Renal cortex interstitium (tissue), 11 donors: Measurements from ENCODE around the gene NACC2. TPM values are rescaled to one million over a fixed set of nuclear protein-coding genes. Genes with fewer than 3 reads are reported as not detected.

Experiments
- DNase-seq, 11 donors: peaks; one replicate each; pipeline ENCODE4 v3.0.0-alpha.2; 2013; ENCODE audit warnings: low read depth in 9 of 11, low spot score in 4 of 11; ENCODE audit errors: extremely low read depth in 1 of 11
- polyA plus RNA-seq, 3 donors: library from polyadenylated mRNA; unstranded; fragments of 120-200 nt; gene quantifications; one replicate each; pipeline ENCODE4 v1.2.1, GENCODE V29; 2013; ENCODE audit not compliant: insufficient read length in 3 of 3

Gene NACC2
- polyA plus RNA-seq, 3 donors, result 7.0 to 9.6 (median 9.4) TPM

DNA sequence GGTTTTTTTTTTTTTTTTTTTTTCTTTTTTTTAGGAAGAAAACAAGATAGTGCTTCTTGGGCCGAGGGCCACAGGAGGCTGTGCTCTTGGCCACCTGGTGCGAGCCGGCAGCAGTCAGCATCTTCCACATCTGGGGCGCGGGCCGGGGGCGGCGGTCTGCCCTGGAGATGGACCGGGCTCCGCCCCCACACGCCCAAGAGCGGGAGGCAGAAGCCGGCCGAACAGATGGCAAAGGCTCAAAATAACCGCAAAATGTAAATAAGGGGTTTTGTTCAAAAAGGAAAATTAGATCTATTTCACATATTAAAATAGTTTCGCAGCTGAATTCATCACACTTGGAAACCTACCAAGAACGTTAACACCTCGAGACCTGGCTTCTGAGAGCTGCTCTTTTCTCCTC lies 82.4 kb downstream of the NACC2 start:
- no peak for DNase-seq

DNA sequence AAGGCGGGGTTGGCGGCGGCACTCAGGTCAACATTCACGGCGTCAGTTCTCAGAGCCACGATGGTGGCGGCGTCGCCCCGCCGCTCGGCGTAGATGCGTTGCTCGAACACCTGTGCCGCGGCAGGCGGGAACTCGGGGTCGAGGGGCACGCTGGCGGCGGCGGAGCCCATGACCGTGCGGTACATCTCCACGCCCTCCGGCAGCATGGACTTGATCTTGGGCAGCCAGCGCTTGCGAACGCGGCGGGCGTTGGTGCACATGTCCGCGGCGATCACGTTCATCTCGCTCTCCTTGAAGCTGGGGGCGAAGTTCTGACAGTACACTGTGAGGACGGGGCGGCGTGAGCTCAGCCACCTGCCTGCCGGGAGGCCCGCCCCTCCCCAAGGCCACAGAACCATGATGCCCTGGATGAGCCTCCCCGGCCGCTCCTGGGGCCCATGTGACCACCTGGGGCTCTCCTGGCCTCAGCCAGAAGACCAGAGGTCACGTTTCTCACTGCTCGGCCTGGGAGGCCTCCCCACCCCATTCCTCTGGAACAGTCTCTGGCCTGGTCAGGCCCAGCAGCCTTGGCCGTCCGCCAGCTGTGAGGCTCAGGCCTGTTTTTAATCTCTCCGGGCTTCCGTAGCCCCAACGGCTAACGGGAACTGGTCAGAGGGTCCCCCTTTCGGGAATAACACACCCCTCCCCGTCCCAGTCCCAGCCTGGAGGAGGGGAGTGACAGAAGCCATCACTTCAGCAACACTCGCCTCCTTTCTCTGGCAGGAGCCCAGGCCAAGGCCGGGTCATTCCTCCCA lies 83.2 kb downstream of the NACC2 start:
- DNase-seq, result peak in 9 of 11 donors; percentile 43 to 70 (median 59)

DNA sequence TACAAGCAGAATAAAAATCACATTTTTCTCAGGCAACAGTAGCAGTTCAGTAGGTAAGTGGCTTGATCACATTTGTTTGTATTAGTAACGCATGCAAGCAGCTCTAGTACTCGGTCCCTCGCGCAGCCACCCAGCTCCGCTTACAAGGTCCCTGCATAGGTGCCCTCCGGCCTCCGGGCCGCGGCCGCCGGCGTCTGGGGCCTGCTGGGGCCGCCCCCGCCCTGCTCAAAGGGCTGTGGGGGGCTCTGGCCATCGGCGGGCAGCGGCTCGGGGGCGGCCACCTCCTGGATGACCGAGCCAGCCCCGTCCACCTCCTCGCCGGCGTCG lies 83.8 kb downstream of the NACC2 start:
- DNase-seq, result no peak

DNA sequence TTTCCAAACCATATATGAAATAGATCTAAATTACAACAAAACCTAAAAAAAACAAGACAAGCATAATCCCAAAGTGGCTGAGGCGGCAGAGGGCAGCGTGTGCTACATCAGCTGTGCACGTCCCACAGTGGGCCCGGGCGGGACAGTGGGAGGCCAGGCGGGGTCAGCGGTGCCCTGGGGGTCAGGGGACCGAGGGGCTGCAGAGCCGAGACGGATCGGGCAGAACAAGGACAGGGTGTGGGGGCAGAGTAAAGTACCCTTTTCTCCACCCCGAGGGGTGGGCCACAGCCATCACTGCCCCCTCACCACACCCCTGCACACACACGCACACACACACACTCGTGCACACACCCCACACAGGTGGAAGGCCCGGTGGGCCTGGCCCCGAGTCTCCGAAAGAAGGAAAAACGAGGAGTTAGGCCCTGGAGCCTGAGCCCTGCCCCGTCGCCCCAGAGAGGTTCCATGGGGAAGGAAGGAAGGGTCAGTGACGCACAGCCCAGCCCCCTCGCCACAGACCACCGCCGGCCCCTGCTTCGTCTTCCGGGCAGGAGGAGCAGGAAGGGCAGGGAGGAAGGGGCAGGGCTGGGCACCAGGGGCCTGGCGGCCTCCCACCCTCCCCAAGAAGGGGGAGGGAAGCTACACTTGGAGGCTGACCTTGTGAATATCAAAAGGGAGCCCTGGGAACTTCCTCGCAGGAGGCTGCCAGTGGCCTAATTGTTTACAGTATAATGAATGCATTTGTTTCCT lies 84.3 kb downstream of the NACC2 start:
- no peak for DNase-seq

DNA sequence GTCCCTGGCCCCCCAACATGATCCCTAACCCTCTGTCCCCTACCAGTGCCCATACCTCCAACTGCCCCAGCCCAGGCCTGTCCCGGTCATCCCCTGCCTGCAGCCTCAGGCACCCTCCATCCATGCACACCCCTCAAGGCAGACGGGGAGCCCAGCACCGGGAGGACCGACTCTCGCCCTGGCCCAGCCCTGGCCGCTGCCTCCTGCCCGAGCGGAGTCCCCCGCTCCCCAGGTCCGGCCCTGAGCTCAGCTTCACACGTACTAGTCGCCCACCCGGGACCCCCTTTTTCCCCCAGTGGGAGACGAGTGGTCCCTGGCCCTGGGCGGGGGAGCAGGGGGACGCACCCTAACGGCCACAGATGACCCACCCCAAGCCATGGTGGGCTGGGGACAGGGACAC lies 84.9 kb downstream of the NACC2 start:
- DNase-seq, result no peak

DNA sequence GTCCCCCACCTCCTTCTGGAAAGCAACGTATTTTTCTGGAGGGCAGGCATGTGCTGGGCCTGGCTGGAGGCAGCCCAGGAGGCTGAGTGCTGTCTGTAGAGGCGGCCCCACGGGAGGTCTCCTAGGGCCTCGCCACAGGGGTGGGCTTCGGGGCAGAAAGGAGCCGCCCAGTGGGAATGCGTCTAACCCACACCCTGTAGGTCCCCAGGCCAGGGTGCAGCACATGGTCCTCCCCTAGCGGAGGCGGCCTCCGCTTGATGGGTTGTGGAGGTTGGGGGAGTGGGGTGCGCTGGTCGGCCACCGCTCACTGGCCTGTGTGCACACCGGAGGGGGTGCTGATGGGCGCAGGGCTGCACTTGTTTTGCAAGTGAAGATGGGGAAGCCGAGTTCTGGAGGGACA lies 85.6 kb downstream of the NACC2 start:
- DNase-seq, result no peak

DNA sequence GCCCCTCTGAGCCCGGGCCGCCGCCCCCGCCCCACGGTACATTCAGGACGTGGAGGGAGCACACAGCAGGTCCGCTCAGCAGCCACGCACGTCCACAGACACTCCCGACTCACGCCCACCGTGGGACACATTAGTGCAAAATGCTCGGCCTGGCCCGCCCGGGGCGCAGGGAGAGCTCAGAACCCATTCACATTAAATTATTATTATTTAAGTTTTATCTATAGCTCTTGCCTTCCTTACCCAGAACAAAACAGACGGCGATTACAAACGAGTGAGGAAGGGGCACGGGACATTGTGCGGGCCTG lies 86.4 kb downstream of the NACC2 start:
- no peak for DNase-seq

DNA sequence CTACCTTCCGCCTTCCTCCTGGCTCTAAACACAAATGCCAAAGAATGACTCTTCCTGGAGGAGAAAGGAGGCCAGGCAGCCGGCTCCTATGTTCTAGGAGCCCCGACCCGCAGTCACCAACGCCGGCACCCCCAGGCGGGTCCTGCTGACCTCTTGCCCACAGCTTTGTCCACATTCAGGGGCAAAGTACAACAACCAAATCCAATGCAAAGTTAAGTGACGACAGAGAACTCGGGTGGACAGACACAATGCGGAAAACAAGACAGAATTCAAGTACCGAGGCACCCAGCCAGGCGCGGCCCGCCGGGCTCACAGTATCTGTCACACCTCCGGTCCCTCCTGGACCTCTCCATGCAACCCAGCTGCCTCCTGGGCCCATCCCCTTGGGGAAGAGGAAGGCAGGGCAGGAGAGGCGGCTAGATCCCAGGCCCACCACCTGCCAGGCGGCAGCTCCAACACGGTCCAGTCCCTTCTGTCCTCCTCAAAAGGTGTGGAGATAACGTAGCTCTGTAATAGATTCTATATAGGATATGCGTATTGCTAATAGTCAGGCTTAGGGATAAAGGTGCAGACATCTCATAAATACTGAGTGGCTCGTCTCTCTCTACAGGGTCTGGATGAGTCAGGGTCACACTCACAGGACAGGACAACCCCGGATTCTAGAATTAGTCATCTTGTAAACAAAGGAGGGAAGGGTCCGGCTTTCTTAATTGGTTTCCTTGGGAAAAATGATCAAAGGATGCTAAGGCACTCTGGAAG lies 87.0 kb downstream of the NACC2 start:
- no peak for DNase-seq

DNA sequence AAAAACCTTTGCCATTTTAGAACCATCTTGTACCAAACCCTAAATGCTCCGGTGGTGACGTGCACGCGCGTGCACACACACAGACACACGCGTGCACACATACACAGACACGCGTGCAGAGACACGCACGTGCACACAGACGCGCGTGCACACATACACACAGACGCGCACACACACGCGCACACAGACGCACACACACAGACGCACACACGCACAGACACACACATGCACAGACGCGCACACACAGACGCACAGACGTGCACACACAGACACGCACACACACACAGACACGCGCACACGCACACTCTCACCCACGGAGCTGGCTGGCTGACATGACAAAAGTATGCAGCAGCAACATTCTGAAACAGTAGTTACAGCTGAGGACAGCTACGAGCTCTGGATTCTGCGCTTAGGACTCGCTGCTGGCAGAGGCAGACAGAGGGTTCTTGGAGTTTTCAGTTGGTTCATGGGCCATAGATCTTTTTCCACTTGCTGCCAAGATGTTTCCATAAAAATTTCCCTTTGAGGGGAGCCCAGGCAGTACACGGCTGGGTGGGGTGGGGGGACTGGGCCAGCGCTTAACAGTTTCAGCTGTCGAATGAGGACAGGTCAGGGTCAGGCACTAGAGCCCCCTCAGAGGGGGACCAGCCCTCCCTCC lies 87.7 kb downstream of the NACC2 start:
- DNase-seq, result no peak

DNA sequence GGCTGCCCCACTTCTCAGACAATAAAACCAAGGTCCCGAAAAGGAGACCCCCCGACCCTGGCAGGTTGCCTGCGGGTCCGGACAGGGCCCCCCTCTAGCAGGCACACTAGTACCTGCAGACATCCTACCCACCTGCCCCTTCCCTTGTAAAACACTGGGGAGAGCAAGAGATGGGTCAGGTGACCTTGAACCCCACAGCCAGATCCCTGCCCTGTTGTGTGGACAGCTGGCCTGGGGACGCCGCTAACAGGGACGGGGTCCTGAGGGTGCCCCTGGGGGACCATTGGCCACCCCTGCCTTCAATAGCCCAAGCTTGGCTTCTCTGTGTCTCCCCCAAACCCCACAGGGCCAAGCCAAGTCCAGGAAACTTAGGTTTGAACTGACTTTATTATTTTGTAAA lies 88.9 kb downstream of the NACC2 start:
- DNase-seq, result no peak

DNA sequence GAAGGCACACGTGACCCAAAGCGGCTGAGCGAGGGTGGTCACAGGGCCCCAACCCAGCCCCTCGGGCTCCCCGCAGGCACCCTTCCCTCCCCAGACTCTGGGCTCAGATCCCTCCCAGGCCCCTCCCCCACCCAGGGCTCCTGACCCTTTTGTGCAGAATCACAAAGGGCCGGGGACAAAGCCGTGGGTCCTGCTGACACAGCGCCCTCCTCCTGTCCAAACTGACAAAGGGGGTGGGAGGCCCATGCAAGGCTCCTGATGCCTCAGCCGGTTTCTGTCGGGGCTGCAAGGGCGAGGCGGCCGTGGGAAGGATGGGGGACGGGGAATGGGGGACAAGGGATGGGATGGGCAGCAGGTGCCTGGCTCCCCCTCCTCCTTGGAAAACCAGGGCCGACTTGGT lies 90.4 kb downstream of the NACC2 start:
- no peak for DNase-seq

DNA sequence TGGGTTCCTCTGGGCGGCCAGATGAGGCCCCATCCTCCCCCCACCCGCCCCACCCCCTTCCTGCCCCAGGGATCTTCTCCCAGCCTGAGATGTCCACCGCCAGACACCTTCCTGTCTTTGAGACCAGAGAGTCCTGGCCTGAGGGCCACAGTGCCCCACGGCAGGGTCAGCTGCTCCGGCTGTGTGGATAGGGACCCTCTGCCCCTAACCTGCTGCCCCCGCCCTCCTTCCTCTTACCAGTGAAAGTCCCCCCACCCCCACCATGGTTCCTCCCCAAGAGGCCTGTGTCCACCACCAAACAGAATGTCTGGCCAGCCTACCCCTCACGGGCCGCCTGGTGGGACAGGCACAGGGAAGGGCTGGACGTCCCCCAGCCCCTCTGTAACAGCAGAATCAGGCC lies 90.9 kb downstream of the NACC2 start:
- no peak for DNase-seq

DNA sequence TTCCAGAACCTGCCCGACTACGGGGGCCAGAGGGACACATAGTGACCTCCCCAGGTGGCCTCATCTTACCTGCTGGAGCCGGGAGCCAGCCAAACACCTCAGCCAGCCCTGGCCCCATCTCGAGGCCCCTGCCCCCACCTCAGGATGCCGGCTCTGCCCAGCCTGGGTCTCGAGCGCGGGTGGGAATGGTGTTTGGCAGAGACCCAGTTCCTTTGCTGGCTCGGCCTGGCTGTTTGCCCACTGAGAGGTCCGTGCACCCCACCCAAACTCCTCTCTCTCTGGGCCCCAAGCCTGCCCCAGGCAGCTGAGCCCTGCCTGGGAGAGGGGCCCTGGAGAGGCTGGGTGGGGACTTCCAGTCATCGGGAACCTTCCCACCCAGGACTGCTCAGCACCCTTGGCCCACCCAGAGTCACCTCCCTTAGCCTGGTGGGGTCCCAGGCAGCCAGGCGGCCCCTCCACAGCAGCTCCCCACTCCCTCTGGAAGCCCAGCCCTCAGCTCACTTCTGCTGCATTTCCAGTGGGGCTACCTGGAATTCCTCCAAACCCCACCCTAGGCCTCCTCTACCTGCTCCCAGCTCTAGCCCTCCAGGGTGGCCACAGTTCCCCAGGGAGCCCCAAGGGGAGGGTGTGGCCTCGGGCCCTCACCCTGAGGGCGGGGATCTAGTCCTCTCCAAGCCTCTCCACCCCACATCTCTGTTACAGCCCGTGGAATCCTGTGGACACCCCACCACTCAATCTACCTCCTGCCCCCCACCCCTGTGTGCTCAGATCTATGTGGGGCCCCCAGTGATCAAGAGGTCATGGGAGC lies 91.5 kb downstream of the NACC2 start:
- no peak for DNase-seq

DNA sequence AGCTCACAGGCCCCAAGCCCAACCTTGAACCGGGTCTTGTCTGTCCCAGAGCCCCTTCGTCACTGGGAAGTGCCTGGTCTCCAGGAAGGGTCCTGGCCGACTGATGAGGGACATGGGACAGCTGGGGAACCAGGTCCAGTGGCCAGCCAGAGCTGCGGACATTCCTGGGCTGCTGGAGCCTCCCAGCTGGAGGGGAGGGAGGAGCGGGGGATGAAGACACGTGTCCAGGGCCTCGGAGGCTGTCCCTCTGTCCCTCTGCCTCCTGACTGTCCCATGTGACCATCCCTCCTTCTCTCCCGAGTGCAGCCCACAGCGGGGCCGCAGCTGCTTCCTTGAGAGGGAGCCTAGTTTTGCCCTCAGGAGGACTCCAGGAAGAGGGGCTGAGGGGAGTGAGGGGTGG lies 92.2 kb downstream of the NACC2 start:
- DNase-seq, result peak in 2 of 11 donors; percentile 45 to 56

DNA sequence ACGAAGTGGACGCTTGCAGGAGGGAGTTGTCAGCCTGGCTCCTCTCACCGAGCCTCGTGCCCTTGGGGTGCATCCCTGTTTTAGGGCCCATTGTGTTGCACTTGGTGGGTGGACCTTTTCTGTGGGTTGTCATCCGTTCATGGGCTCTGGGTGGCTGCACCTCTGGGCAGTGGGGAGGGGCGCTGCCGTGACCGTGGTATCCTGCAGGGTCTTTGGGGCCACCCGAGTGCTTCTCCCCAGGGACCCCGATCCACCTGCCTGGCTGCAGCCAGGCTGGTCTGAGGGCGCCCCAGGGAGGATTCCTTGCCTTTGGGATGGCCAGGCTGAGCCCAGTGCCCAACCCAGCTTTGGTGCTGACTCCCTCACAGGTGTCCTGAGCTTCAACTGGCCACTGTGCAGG lies 92.9 kb downstream of the NACC2 start:
- DNase-seq, result no peak

DNA sequence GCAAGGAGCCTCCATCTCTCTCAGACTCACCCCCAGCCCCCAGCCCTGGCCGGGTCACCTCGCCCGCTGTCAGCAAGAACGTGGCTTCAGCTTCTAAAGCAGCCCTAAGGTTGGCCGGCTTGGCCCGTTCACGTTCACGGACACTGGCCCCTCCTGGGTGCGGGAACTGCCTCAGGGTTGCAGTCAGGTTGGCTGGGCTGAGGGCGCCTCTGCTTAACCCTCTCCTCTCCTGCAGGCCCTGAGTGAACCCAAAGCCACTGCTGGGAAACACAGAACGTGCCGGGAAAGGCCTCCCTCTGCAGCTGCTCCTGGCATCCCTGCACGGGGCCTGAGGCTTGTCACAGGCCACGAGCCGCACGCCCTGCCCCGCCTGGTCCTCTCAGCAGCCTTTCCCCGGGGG lies 93.9 kb downstream of the NACC2 start:
- no peak for DNase-seq

DNA sequence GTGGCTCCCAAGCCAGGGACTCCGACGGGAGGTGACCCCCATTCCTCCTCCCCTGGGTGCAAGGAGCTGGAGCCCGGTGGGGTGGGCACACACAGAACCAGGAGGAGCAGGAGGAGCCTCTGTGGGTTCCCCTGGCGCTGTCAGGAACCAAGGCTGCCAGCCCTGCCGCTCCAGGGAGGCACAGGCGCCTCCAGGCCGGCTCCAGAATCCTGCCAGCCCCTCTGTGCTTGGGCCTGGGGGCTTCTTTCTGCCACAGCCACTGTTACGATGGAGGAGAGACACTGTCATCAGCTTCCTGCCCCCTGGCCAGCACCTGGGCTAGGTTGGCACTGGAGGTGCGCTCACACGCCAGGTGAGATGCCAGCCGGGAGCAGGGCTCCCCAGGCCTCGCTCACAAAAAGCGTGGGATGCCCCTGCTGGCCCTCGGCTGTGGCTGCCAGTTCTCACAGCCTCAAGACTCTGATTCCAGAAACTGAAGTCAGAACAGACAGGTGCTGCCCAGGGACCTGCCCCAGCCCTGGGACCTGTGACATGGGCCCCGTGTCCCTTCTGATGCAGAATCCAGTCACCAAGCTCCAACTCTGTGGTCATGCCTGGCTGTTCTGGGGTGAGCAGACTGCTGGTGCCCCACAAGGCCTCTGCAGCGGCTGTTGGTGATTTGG lies 96.5 kb downstream of the NACC2 start:
- no peak for DNase-seq

DNA sequence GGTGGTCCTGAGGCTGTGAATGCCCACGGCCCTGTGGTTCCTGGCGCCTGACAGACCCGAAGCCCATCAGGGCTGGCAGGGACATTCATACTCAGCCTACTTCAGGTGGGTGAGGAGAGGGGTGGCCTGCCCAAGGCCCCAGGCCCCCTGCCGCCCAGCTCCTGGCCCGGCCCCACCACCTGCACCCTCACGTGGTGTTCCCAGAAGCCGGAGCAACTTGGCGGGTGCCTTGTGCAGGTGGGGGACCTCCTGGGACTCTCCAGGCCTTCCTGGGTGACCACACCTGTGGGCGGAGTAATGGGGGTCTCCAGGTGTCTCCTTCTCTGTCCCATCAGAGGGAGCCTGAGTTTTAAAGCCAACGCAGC lies 97.1 kb downstream of the NACC2 start:
- DNase-seq, result no peak
